ENCODE results near the gene MPP1. TPM values are rescaled to one million over a fixed set of nuclear protein-coding genes. Genes with fewer than 3 reads are reported as not detected.

The MPP1 gene
- total and polyA plus RNA-seq, 2 of the 8 experiments (the other 6 are each of a cell fraction or from before 2014, with no cell fraction given) = 7.6 to 13.4 TPM

DNA sequence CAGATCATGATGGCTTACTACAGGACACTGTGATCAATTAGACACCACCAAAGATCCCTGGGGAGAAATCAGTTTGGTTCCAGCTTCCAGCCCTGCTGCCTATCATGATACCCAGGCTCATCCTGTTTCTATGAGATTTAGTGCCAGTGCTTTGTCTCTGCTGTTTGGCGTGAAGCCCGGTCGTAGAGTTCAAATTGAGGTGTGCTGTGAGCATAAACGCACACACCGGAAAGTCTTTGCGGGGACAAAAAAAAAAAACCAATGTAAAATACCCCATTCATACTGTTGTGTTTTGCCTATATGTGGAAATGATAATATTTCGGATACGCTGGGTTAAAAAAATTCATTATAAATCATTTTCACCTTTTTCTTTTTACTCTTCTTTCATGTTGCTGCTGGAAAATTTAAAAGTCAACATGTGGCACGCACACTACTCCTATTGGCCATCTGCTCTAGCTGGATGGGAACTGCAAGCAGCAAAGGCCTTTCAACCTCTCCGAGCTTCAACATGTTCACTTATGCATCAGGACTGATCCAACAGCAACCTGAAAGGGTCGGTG lies 43.2 kb downstream of the MPP1 start:
- peak overlapping the region; percentile 69 to 73 for H3K4me2 ChIP-seq (ENCODE audit: insufficient read depth in 1 of 2, low read depth in 2 of 2, low read length in 2 of 2)
- H2AK5ac ChIP-seq (ENCODE audit: low read depth, low read length) = peak overlapping the region; percentile 96; the same call in 1 of the 2 replicates
- no peak overlapping the region for H2BK12ac ChIP-seq (ENCODE audit: low read depth, low read length)
- no peak overlapping the region for H3K23ac ChIP-seq (ENCODE audit: insufficient read length)
- FAIRE-seq (no peak), DNase-seq (ENCODE audit: low read depth in 1 of 2, low spot score in 2 of 2) (no peak)
- 53% methylated on average over 10 of the region's 11 CpGs; no CpG with 5 or more reads in 1 of the 2 experiments for WGBS, 2 experiments (ENCODE audit: extremely low coverage in 1 of 2, insufficient coverage in 1 of 2, insufficient read length in 1 of 2, insufficient replicate concordance in 2 of 2, low coverage in 1 of 2, low lambda C conversion rate in 2 of 2, missing lambda C conversion rate in 1 of 2)
- no peak overlapping the region for H4K8ac ChIP-seq (ENCODE audit: extremely low read depth, insufficient read depth, low read length)
- no peak overlapping the region for H2AFZ ChIP-seq (ENCODE audit: low read length)
- H3K23me2 ChIP-seq (ENCODE audit: low read depth, low read length) = peaks cover 6% of the 10 kb centered on the region; the same call in 1 of the 2 replicates
- 0 out of 2 replicates have a peak overlapping the region, but pooled peaks have one; percentile 30 for H2BK5ac ChIP-seq (ENCODE audit: low read depth, low read length)
- TF ChIP-seq, protein P1, sequence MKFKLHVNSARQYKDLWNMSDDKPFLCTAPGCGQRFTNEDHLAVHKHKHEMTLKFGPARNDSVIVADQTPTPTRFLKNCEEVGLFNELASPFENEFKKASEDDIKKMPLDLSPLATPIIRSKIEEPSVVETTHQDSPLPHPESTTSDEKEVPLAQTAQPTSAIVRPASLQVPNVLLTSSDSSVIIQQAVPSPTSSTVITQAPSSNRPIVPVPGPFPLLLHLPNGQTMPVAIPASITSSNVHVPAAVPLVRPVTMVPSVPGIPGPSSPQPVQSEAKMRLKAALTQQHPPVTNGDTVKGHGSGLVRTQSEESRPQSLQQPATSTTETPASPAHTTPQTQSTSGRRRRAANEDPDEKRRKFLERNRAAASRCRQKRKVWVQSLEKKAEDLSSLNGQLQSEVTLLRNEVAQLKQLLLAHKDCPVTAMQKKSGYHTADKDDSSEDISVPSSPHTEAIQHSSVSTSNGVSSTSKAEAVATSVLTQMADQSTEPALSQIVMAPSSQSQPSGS (IDR thresholded peaks at IDR 0.05; ENCODE audit: low read length) = no peak
- no peak for TF ChIP-seq EGR1 (IDR thresholded peaks at IDR 0.05; ENCODE audit: borderline replicate concordance, low read depth, low read length)
- peak overlapping the region; percentile 84; the same call in 1 of the 2 replicates for H3K27ac ChIP-seq (ENCODE audit: low read depth, low read length)
- no peaks in the 10 kb centered on the region for H3K79me1 ChIP-seq (ENCODE audit: low read depth, low read length)
- ChIA-PET POLR2A (ENCODE audit: partially characterized antibody) (interaction anchor here (0.6 to 12.7 kb wide), 6 partner anchors 10 to 361 kb away, joined by 3 to 146 read pairs (median 6); partner anchors contain the start of genes GAB3 and SMIM9), CTCF (ENCODE audit: partially characterized antibody) (no interaction called here)
- H3K18ac ChIP-seq (ENCODE audit: extremely low read depth, low read length) = no peak overlapping the region; the same call in 1 of the 2 replicates
- no peak overlapping the region for H3K56ac ChIP-seq (replicated peaks; ENCODE audit: insufficient read length, low read depth, low read length)
- no peak overlapping the region for H4K91ac ChIP-seq (replicated peaks; ENCODE audit: insufficient read length, low read length)
- no peak overlapping the region for H3K14ac ChIP-seq (ENCODE audit: insufficient read length)
- H3K27me3 ChIP-seq (replicated peaks in 1 of 4; ENCODE audit: control insufficient read depth in 3 of 4, extremely low read depth in 1 of 4, insufficient read depth in 3 of 4, low read length in 3 of 4) = no peaks in the 10 kb centered on the region
- no peaks in the 10 kb centered on the region for H3K9me3 ChIP-seq (ENCODE audit: insufficient read depth in 2 of 2, low read depth in 1 of 2, low read length in 1 of 2)
- H3K4me1 ChIP-seq (replicated peaks in 1 of 4; ENCODE audit: control insufficient read depth in 3 of 4, insufficient read depth in 4 of 4, low read length in 3 of 4) = peaks cover 0 to 4% (median 2%) of the 10 kb centered on the region in 4 experiments; a peak in 3 of 7 replicates
- H3K79me2 ChIP-seq (ENCODE audit: control insufficient read depth in 1 of 2, insufficient read depth in 2 of 2, low read length in 2 of 2) = peaks cover 0 to 33% of the 10 kb centered on the region in 2 experiments; a peak in 2 of 4 replicates
- H3K9ac ChIP-seq (replicated peaks in 1 of 4; ENCODE audit: extremely low read depth in 1 of 4, low read depth in 3 of 4, low read length in 3 of 4) = peak overlapping the region in 3 of 4 experiments; percentile 38 to 89 (median 87); a peak in 6 of 7 replicates
- H3K4ac ChIP-seq (replicated peaks; ENCODE audit: insufficient read length, low read depth, low read length) = peak overlapping the region; percentile 3
- peaks cover 9 to 23% (median 21%) of the 10 kb centered on the region in 4 experiments; a peak in 6 of 8 replicates for H3K36me3 ChIP-seq (ENCODE audit: control insufficient read depth in 2 of 4, insufficient read depth in 4 of 4, low read length in 3 of 4)
- H2BK15ac ChIP-seq (ENCODE audit: low read length) = no peak overlapping the region
- H4K5ac ChIP-seq (ENCODE audit: insufficient read length, low read depth, low read length) = peak overlapping the region; percentile 75
- peaks cover 0 to 4% of the 10 kb centered on the region in 2 experiments for H4K20me1 ChIP-seq (replicated peaks in 1 of 2; ENCODE audit: control insufficient read depth in 1 of 2, insufficient read depth in 2 of 2, low read length in 2 of 2)
- H3K4me3 ChIP-seq (ENCODE audit: extremely low read depth in 1 of 4, insufficient read depth in 2 of 4, low read depth in 3 of 4, low read length in 4 of 4) = peak overlapping the region; percentile 42 to 94 (median 82)
- H2BK120ac ChIP-seq (replicated peaks; ENCODE audit: low read depth, low read length) = no peak overlapping the region
- H2BK20ac ChIP-seq (ENCODE audit: low read length) = no peak overlapping the region

Data from H1 (cell line).